GM12872 (cell line): Measurements from ENCODE around the gene IL5.

Experiments used
- CTCF ChIP-seq: IDR thresholded peaks from 3 replicates; pipeline ENCODE4 v1.5.1; 2011; ENCODE audit warnings: low read depth, mild to moderate bottlenecking, low read length, moderate library complexity; ENCODE audit not compliant: insufficient read depth

Gene IL5

GRCh38 chr5:132501961-132502931, 41.1 kb downstream of the IL5 start:
- TF ChIP-seq CTCF = no peak

DNA sequence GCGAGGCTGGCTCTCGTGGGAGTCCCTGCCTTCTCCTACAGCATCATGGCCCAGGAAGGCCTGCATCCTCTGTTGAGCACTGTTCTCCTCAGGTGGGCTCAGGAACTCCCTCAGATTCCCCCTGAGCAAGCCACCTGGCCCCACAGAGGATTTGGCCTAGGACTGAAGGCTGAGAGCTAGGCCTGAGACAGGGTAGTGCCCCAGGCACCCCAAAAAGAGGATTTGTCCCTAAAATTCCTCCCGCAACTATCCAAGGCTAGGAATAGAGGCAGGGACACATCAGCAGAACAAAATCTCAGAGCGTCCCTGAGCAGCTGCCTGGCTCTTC, 41.7 kb downstream of the IL5 start:
- TF ChIP-seq CTCF = no peak

- TF ChIP-seq CTCF = peak; percentile 80
Measured at GRCh38 chr5:132500931-132501628, 42.2 kb downstream of the IL5 start.

- TF ChIP-seq CTCF = 0 out of 3 replicates have a peak, but pooled peaks have one; percentile 7
Measured at GRCh38 chr5:132500244-132500930, 42.9 kb downstream of the IL5 start.

- TF ChIP-seq CTCF = no peak
Measured at GRCh38 chr5:132499440-132500243, 43.7 kb downstream of the IL5 start.

DNA sequence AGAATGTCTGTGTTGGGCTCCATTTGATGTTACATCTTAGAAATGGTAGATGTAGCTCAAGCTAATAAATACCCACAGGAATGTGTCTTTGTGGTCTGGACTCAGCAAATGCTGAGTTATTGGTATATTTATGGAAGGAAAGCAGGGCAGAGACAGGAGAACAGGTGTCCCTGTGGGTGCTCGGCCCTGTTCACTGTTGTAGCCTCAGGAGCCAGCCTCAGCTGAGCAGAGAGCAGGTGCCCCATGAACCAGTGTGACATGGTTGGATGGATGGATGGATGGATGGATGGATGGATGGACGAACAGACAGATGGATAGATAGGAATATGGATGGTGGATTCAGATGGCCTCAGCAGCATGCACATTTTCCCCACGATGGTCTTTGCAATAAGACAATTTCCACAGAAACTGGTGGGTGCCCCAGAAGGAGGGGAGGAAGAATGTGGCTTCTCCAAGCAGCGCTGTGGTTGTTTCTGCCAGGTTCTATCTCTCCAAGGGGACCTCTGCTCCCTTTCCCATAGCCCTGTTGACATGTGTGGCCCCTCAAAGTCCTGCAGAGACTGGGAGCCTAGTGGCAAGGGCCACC, 44.5 kb downstream of the IL5 start:
- TF ChIP-seq CTCF = no peak
